BJ (cell line): ENCODE measurements around the gene LY6G5C. TPM values are rescaled to one million over a fixed set of nuclear protein-coding genes. Genes with fewer than 3 reads are reported as not detected.

Source experiments
- CTCF ChIA-PET: fragments of 350-600 bp; formaldehyde crosslinking; extraction: SDS; loops from one replicate; lab custom pipeline; 2021; ENCODE audit warnings: antibody characterized with exemption, inconsistent platforms; lab: Yijun Ruan, JAX
- POLR2A ChIA-PET: fragments of 300-600 bp; sonication (Branson Sonifier 250); formaldehyde crosslinking; extraction: SDS; loops from one replicate; lab custom pipeline; 2021; ENCODE audit warnings: antibody characterized with exemption; lab: Charles Lee
- DNase-seq: peaks from one replicate; pipeline ENCODE4 v3.0.0-alpha.2; 2011; ENCODE audit warnings: low read depth
- H3K27me3 ChIP-seq: 2 replicates; pipeline ENCODE4 v1.6.0; 2011; ENCODE audit warnings: low read length; ENCODE audit not compliant: control insufficient read depth, insufficient read depth
- H3K36me3 ChIP-seq: 2 replicates; pipeline ENCODE4 v1.5.1; 2011; ENCODE audit warnings: low read length; ENCODE audit not compliant: control insufficient read depth, insufficient read depth
- H3K4me3 ChIP-seq: 2 replicates; pipeline ENCODE4 v1.5.1; 2011; ENCODE audit warnings: low read depth, mild to moderate bottlenecking, control low read depth, low read length
- polyA plus RNA-seq: library from polyadenylated mRNA; depleted of rRNA; stranded (reverse); fragments of >200 nt; gene quantifications from 2 replicates; pipeline ENCODE4 v1.2.3, GENCODE V29; 2011; rRNA removed
- small RNA-seq: library from RNA; depleted of rRNA; stranded (forward); fragments of <200 nt; gene quantifications from one replicate; pipeline ENCODE3, GENCODE V24; 2012; ENCODE audit warnings: low replicate concordance, low read depth; ENCODE audit not compliant: insufficient read length
- TF ChIP-seq, protein P1 (sequence below): IDR thresholded peaks from 2 replicates; pipeline ENCODE4 v1.5.1; 2011; ENCODE audit warnings: low read depth, mild to moderate bottlenecking, control low read depth, inconsistent platforms, low read length, moderate library complexity; ENCODE audit not compliant: insufficient read depth

Gene LY6G5C
- polyA plus RNA-seq, 1 experiment = 3.6 TPM

DNA sequence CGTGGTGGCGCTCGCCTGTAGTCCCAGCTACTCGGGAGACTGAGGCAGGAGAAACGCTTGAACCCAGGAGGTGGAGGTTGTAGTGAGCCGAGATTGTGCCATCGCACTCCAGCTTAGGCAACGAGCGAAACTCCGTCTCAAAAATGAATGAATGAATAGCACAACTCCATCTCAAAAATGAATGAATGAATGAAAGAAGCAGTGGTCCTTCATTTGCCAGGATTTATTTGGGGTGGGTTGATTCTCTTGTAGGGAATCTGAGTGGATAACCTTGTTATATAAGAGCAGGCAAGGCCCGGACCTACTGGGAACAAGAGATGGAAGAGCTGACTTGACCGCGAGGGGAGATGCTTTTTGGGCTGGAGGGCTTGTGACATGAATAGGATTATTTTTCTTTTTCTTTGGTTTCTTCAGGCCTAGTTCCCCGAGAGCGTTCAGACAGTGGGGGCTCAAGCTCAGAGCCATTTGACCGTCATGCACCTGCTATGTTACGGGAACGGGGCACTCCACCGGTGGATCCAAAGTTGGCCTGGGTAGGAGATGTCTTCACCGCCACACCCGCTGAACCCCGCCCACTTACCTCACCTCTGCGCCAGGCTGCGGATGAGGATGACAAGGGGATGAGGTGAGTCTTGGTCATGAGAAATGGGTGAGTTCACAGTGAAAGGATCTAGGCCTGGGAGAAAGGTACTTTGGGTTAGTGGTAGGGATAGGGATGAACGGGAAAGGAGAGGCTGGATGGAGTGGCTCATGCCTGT lies 50.5 kb downstream of the LY6G5C start:
- Histone ChIP-seq H3K4me3 (no peak overlapping the region), H3K36me3 (peaks cover 79% of the 10 kb centered on the region), H3K27me3 (no peaks in the 10 kb centered on the region)
- POLR2A ChIA-PET = no interaction called here
- CTCF ChIA-PET = interaction anchor here (0.8 kb wide), 1 partner anchor 9 kb away, joined by 3 read pairs; no protein-coding TSS in a partner anchor
- no peak for DNase-seq
- TF ChIP-seq, protein P1, sequence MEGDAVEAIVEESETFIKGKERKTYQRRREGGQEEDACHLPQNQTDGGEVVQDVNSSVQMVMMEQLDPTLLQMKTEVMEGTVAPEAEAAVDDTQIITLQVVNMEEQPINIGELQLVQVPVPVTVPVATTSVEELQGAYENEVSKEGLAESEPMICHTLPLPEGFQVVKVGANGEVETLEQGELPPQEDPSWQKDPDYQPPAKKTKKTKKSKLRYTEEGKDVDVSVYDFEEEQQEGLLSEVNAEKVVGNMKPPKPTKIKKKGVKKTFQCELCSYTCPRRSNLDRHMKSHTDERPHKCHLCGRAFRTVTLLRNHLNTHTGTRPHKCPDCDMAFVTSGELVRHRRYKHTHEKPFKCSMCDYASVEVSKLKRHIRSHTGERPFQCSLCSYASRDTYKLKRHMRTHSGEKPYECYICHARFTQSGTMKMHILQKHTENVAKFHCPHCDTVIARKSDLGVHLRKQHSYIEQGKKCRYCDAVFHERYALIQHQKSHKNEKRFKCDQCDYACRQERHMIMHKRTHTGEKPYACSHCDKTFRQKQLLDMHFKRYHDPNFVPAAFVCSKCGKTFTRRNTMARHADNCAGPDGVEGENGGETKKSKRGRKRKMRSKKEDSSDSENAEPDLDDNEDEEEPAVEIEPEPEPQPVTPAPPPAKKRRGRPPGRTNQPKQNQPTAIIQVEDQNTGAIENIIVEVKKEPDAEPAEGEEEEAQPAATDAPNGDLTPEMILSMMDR = no peak

DNA sequence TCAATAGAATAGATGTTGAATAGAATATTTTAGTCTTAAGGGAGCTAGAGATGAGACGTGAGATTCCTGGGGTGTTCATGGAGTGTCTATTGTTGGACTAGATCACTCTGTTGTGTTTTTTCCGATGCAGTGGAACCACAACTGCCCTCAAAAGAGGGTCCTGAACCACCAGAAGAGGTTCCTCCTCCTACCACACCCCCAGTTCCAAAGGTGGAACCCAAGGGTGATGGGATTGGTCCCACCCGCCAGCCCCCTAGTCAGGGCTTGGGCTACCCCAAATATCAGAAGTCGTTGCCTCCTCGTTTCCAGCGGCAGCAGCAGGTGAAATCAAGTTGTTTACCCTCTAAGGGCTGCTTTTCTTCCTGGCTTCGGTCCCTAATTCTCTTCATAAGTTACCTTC lies 51.9 kb downstream of the LY6G5C start:
- no peaks in the 10 kb centered on the region for H3K27me3 ChIP-seq
- H3K36me3 ChIP-seq = peaks cover 76% of the 10 kb centered on the region
- DNase-seq = no peak
- ChIA-PET POLR2A (no interaction called here), CTCF (interaction anchor here (0.6 kb wide), 1 partner anchor 562 kb away, joined by 3 read pairs; no protein-coding TSS in a partner anchor)
- TF ChIP-seq, protein P1 = no peak
- H3K4me3 ChIP-seq = no peak overlapping the region

- ChIA-PET POLR2A (no interaction called here), CTCF (interaction anchor here (1.4 kb wide), 1 partner anchor 46 kb away, joined by 3 read pairs; no protein-coding TSS in a partner anchor)
- H3K27me3 ChIP-seq = no peaks in the 10 kb centered on the region
- no peak overlapping the region for H3K4me3 ChIP-seq
- no peak for DNase-seq
- TF ChIP-seq, protein P1 = no peak
- H3K36me3 ChIP-seq = peaks cover 72% of the 10 kb centered on the region
Observed at GRCh38 chr6:31627690-31628287, 53.1 kb downstream of the LY6G5C start.

GRCh38 chr6:31626952-31627351 lies 53.9 kb downstream of the LY6G5C start:
- TF ChIP-seq, protein P1 = no peak
- H3K27me3 ChIP-seq = no peaks in the 10 kb centered on the region
- no peak for DNase-seq
- peaks cover 65% of the 10 kb centered on the region for H3K36me3 ChIP-seq
- ChIA-PET POLR2A (no interaction called here), CTCF (interaction anchor here (0.9 to 1.4 kb wide), 2 partner anchors 9 to 45 kb away, joined by 3 read pairs; no protein-coding TSS in a partner anchor)
- no peak overlapping the region for H3K4me3 ChIP-seq

Small RNA genes lying within 50 kb of the gene (small RNA-seq; reads per million reads assigned to genes)
- not detected for gene LY6G6D
- gene MIR4646 = not detected
- gene MIR6832 = not detected
- not detected for gene RF00019

Other genes with a start within 250 kb of the LY6G5C start
- gene MICB, start 182.9 kb downstream of the LY6G5C start, polyA plus RNA-seq = 21.9 and 23.4 TPM in 2 replicates
- gene MCCD1, start 152.1 kb downstream of the LY6G5C start, polyA plus RNA-seq = not detected in 2 replicates
- 412 and 584 TPM in 2 replicates for gene DDX39B, start 139.1 kb downstream of the LY6G5C start, polyA plus RNA-seq
- 2.7 and 3.6 TPM in 2 replicates for gene ATP6V1G2, start 134.5 kb downstream of the LY6G5C start, polyA plus RNA-seq
- gene NFKBIL1, start 133.5 kb downstream of the LY6G5C start, polyA plus RNA-seq = 10.8 and 13.6 TPM in 2 replicates
- not detected in 2 replicates for gene LTA, start 108.8 kb downstream of the LY6G5C start, polyA plus RNA-seq
- not detected in 2 replicates for gene TNF, start 105.5 kb downstream of the LY6G5C start, polyA plus RNA-seq
- gene LTB, start 98.6 kb downstream of the LY6G5C start, polyA plus RNA-seq = not detected in 2 replicates
- 0.18 and 0.42 TPM in 2 replicates for gene LST1, start 94.8 kb downstream of the LY6G5C start, polyA plus RNA-seq
- not detected in 2 replicates for gene NCR3, start 88.1 kb downstream of the LY6G5C start, polyA plus RNA-seq
- gene AIF1, start 65.8 kb downstream of the LY6G5C start, polyA plus RNA-seq = not detected in 2 replicates
- 23.8 and 47.3 TPM in 2 replicates for gene PRRC2A, start 60.4 kb downstream of the LY6G5C start, polyA plus RNA-seq
- gene BAG6, start 28.4 kb downstream of the LY6G5C start, polyA plus RNA-seq = 42.6 and 113 TPM in 2 replicates
- gene APOM, start 25.2 kb downstream of the LY6G5C start, polyA plus RNA-seq = 4.2 and 4.8 TPM in 2 replicates
- gene C6orf47, start 20.3 kb downstream of the LY6G5C start, polyA plus RNA-seq = 9.9 and 13.0 TPM in 2 replicates
- gene GPANK1, start 16.1 kb downstream of the LY6G5C start, polyA plus RNA-seq = 12.6 and 15.0 TPM in 2 replicates
- 83.2 and 94.9 TPM in 2 replicates for gene CSNK2B, start 15.0 kb downstream of the LY6G5C start, polyA plus RNA-seq
- 6.8 and 10.8 TPM in 2 replicates for gene LY6G5B, start 11.1 kb downstream of the LY6G5C start, polyA plus RNA-seq
- 44.2 and 53.3 TPM in 2 replicates for gene ABHD16A, start 22.3 kb upstream of the LY6G5C start, polyA plus RNA-seq
- gene LY6G6F, start 25.8 kb upstream of the LY6G5C start, polyA plus RNA-seq = not detected in 2 replicates
- gene LY6G6D, start 34.3 kb upstream of the LY6G5C start, polyA plus RNA-seq = not detected in 2 replicates
- not detected in 2 replicates for gene LY6G6C, start 40.7 kb upstream of the LY6G5C start, polyA plus RNA-seq
- gene MPIG6B, start 42.3 kb upstream of the LY6G5C start, polyA plus RNA-seq = not detected in 2 replicates
- 43.2 and 69.5 TPM in 2 replicates for gene DDAH2, start 48.2 kb upstream of the LY6G5C start, polyA plus RNA-seq
- gene CLIC1, start 55.5 kb upstream of the LY6G5C start, polyA plus RNA-seq = 820 and 866 TPM in 2 replicates
- 9.2 and 10.7 TPM in 2 replicates for gene MSH5, start 58.9 kb upstream of the LY6G5C start, polyA plus RNA-seq
- 1.2 and 1.9 TPM in 2 replicates for gene SAPCD1, start 81.6 kb upstream of the LY6G5C start, polyA plus RNA-seq
- gene VWA7, start 96.3 kb upstream of the LY6G5C start, polyA plus RNA-seq = 0.16 and 0.29 TPM in 2 replicates
- 10.9 and 33.9 TPM in 2 replicates for gene VARS1, start 114.7 kb upstream of the LY6G5C start, polyA plus RNA-seq
- gene LSM2, start 125.9 kb upstream of the LY6G5C start, polyA plus RNA-seq = 40.3 and 43.5 TPM in 2 replicates
- 0.90 and 0.99 TPM in 2 replicates for gene HSPA1L, start 134.2 kb upstream of the LY6G5C start, polyA plus RNA-seq
- 57.7 and 98.6 TPM in 2 replicates for gene HSPA1A, start 134.5 kb upstream of the LY6G5C start, polyA plus RNA-seq
- gene HSPA1B, start 146.7 kb upstream of the LY6G5C start, polyA plus RNA-seq = 20.9 and 42.8 TPM in 2 replicates
- 32.1 and 48.1 TPM in 2 replicates for gene NEU1, start 181.8 kb upstream of the LY6G5C start, polyA plus RNA-seq
- 0.07 and 0.12 TPM in 2 replicates for gene SLC44A4, start 197.9 kb upstream of the LY6G5C start, polyA plus RNA-seq
- 19.3 and 32.8 TPM in 2 replicates for gene EHMT2, start 216.6 kb upstream of the LY6G5C start, polyA plus RNA-seq
- gene ZBTB12, start 221.0 kb upstream of the LY6G5C start, polyA plus RNA-seq = 2.0 and 2.6 TPM in 2 replicates
- 0.74 and 1.2 TPM in 2 replicates for gene C2, start 246.7 kb upstream of the LY6G5C start, polyA plus RNA-seq